ENCODE data around the gene ARHGAP40.

- TF ChIP-seq CTCF (IDR thresholded peaks at IDR 0.05 in 8 of 11, conservative IDR thresholded peaks at IDR 0.05 in 3 of 11) (no peak), POLR2A (IDR thresholded peaks at IDR 0.05) (no peak)
These were observed 15.5 kb upstream of the ARHGAP40 start for GRCh38 chr20:38586181-38586525.

All from spleen (tissue), 7 donors.